Glutamatergic neuron (in vitro differentiated cells): ENCODE measurements around the gene ITFG1. TPM values are rescaled to one million over a fixed set of nuclear protein-coding genes. Genes with fewer than 3 reads are reported as not detected.
"Not testable (repeated sequence)": the region's sequence is repeated elsewhere in the genome, so short reads cannot be mapped to it uniquely, and the experiment has no call there.

Experiments used
- DNase-seq: peaks from one replicate; pipeline ENCODE4 v3.0.0; 2022
- H3K27ac Mint-ChIP-seq: one replicate; pipeline ENCODE4 v1.8.0; 2020; ENCODE audit warnings: mild to moderate bottlenecking, mixed read lengths, inconsistent platforms; ENCODE audit not compliant: unreplicated experiment
- H3K27me3 Mint-ChIP-seq: one replicate; pipeline ENCODE4 v1.8.0; 2020; ENCODE audit warnings: mild to moderate bottlenecking, moderate library complexity, mixed read lengths, inconsistent platforms; ENCODE audit not compliant: unreplicated experiment
- H3K36me3 Mint-ChIP-seq: one replicate; pipeline ENCODE4 v1.8.0; 2020; ENCODE audit warnings: mild to moderate bottlenecking, mixed read lengths, inconsistent platforms; ENCODE audit not compliant: unreplicated experiment
- H3K4me1 Mint-ChIP-seq: one replicate; pipeline ENCODE4 v1.8.0; 2020; ENCODE audit warnings: mild to moderate bottlenecking, low read depth, mixed read lengths, inconsistent platforms; ENCODE audit not compliant: unreplicated experiment
- H3K4me3 Mint-ChIP-seq: one replicate; pipeline ENCODE4 v1.8.0; 2020; ENCODE audit warnings: mild to moderate bottlenecking, mixed read lengths, inconsistent platforms; ENCODE audit not compliant: unreplicated experiment
- H3K9me3 Mint-ChIP-seq: one replicate; pipeline ENCODE4 v1.8.0; 2020; ENCODE audit warnings: mild to moderate bottlenecking, moderate library complexity, mixed read lengths, inconsistent platforms; ENCODE audit not compliant: unreplicated experiment
- total RNA-seq: library from RNA; stranded (reverse); fragmentation: NEBNext Ultra II Directional; extraction: Animal tissue kit (Norgen Biotek cat#: 25700); gene quantifications from one replicate; pipeline ENCODE4 v1.2.1, GENCODE V29; 2021; ENCODE audit not compliant: unreplicated experiment
- TF ChIP-seq, protein P1 (sequence below): fragments of 200-600 bp; sonication (generic); IDR thresholded peaks from one replicate; pipeline ENCODE4 v1.5.0; 2021; ENCODE audit not compliant: partially characterized antibody, unreplicated experiment

ITFG1 gene
- total RNA-seq, 1 donor from 2014 or later: 68.7 TPM

GRCh38 chr16:47182318-47182717 is 278.5 kb downstream of the ITFG1 start:
- no peaks in the 10 kb centered on the region for H3K4me1 Mint-ChIP-seq
- H3K27me3 Mint-ChIP-seq: peaks cover 5% of the 10 kb centered on the region
- DNase-seq: no peak
- peaks cover 9% of the 10 kb centered on the region for H3K9me3 Mint-ChIP-seq
- H3K36me3 Mint-ChIP-seq: peaks cover 17% of the 10 kb centered on the region
- TF ChIP-seq, protein P1, sequence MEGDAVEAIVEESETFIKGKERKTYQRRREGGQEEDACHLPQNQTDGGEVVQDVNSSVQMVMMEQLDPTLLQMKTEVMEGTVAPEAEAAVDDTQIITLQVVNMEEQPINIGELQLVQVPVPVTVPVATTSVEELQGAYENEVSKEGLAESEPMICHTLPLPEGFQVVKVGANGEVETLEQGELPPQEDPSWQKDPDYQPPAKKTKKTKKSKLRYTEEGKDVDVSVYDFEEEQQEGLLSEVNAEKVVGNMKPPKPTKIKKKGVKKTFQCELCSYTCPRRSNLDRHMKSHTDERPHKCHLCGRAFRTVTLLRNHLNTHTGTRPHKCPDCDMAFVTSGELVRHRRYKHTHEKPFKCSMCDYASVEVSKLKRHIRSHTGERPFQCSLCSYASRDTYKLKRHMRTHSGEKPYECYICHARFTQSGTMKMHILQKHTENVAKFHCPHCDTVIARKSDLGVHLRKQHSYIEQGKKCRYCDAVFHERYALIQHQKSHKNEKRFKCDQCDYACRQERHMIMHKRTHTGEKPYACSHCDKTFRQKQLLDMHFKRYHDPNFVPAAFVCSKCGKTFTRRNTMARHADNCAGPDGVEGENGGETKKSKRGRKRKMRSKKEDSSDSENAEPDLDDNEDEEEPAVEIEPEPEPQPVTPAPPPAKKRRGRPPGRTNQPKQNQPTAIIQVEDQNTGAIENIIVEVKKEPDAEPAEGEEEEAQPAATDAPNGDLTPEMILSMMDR: no peak
- no peak overlapping the region for H3K4me3 Mint-ChIP-seq
- no peak overlapping the region for H3K27ac Mint-ChIP-seq

GRCh38 chr16:47181066-47181465 is 279.8 kb downstream of the ITFG1 start:
- not testable (repeated sequence) for H3K4me3 Mint-ChIP-seq, DNase-seq, H3K27me3 Mint-ChIP-seq, H3K27ac Mint-ChIP-seq, H3K9me3 Mint-ChIP-seq, H3K4me1 Mint-ChIP-seq
- H3K36me3 Mint-ChIP-seq: peaks cover 17% of the 10 kb centered on the region

DNA sequence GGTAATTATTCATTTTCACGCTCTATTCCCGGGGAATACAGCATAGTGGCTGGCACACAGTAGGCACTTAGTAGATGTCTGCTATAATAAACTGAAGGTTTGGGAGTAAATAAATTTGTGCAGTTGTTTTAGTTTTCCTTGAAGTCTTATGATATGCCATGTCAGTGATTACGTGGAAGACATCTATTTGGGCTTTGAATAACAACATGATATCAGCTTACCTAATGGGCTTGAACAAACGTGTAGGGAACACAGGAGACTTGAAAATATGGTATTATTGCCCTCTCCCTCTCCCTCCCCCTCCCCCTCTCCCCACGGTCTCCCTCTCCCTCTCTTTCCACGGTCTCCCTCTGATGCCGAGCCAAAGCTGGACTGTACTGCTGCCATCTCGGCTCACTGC is 280.8 kb downstream of the ITFG1 start:
- Mint-ChIP-seq H3K4me1 (no peaks in the 10 kb centered on the region), H3K4me3 (no peak overlapping the region), H3K27me3 (peaks cover 5% of the 10 kb centered on the region), H3K9me3 (peaks cover 9% of the 10 kb centered on the region), H3K36me3 (peaks cover 17% of the 10 kb centered on the region), H3K27ac (no peak overlapping the region)
- TF ChIP-seq, protein P1: no peak
- DNase-seq: no peak

- no peak overlapping the region for H3K4me3 Mint-ChIP-seq
- DNase-seq: no peak
- peaks cover 3% of the 10 kb centered on the region for H3K27me3 Mint-ChIP-seq
- H3K9me3 Mint-ChIP-seq: peaks cover 4% of the 10 kb centered on the region
- peaks cover 6% of the 10 kb centered on the region for H3K36me3 Mint-ChIP-seq
- no peak overlapping the region for H3K27ac Mint-ChIP-seq
- TF ChIP-seq, protein P1: no peak
- no peaks in the 10 kb centered on the region for H3K4me1 Mint-ChIP-seq
Measured at GRCh38 chr16:47175152-47175551, 285.7 kb downstream of the ITFG1 start.

- H3K36me3 Mint-ChIP-seq: no peaks in the 10 kb centered on the region
- no peak overlapping the region for H3K27ac Mint-ChIP-seq
- H3K4me3 Mint-ChIP-seq: no peak overlapping the region
- H3K9me3 Mint-ChIP-seq: no peaks in the 10 kb centered on the region
- H3K27me3 Mint-ChIP-seq: no peaks in the 10 kb centered on the region
- no peaks in the 10 kb centered on the region for H3K4me1 Mint-ChIP-seq
- TF ChIP-seq, protein P1: no peak
- DNase-seq: no peak
Measured at GRCh38 chr16:47162670-47163420, 298.0 kb downstream of the ITFG1 start.
